Lung (tissue), 11 donors: ENCODE measurements around the gene KRABD2.
A peak's percentile ranks its signal among the peaks of the same experiment; 100 is the strongest.
"Not testable (repeated sequence)": the region's sequence is repeated elsewhere in the genome, so short reads cannot be mapped to it uniquely, and the experiment has no call there.

Experiments
- ATAC-seq: fragments of 200-7000 bp; cut with Tn5 transposase; one replicate; pipeline ENCODE4 v1.9.1; 2020; ENCODE audit warnings: moderate number of reproducible peaks; ENCODE audit not compliant: insufficient read depth, low FRiP score
- DNase-seq, 3 donors: peaks; one replicate each; pipeline ENCODE4 v3.0.0-alpha.2; 2013 to 2017
- H3K27ac ChIP-seq, 2 donors: one replicate each; pipeline ENCODE4 v1.5.1; 2013; ENCODE audit warnings: mild to moderate bottlenecking in 2 of 2, moderate library complexity in 2 of 2, control low read depth in 1 of 2, inconsistent platforms in 1 of 2, low read depth in 1 of 2, low read length in 1 of 2
- H3K27me3 ChIP-seq, 3 donors: one replicate each; pipeline ENCODE4 v1.5.1; 2013; ENCODE audit warnings: low read length in 2 of 3; ENCODE audit not compliant: control insufficient read depth in 3 of 3, insufficient read depth in 3 of 3
- H3K36me3 ChIP-seq, 4 donors: one replicate each; pipeline ENCODE4 v1.5.1; 2013; ENCODE audit warnings: low read length in 4 of 4, mild to moderate bottlenecking in 1 of 4, moderate library complexity in 1 of 4; ENCODE audit not compliant: control insufficient read depth in 4 of 4, insufficient read depth in 4 of 4
- H3K4me1 ChIP-seq, 5 donors: one replicate each; pipeline ENCODE4 v1.5.1; 2013; ENCODE audit warnings: low read length in 5 of 5, mild to moderate bottlenecking in 2 of 5, moderate library complexity in 1 of 5; ENCODE audit not compliant: control insufficient read depth in 5 of 5, insufficient read depth in 5 of 5
- H3K4me3 ChIP-seq: one replicate; pipeline ENCODE4 v1.5.1; 2013; ENCODE audit warnings: mild to moderate bottlenecking, control low read depth, moderate library complexity
- H3K9ac ChIP-seq, 2 donors: one replicate each; pipeline ENCODE4 v1.5.1; 2013; ENCODE audit warnings: low read length in 2 of 2, control low read depth in 1 of 2; ENCODE audit not compliant: insufficient read depth in 1 of 2
- H3K9me3 ChIP-seq, 4 donors: one replicate each; pipeline ENCODE4 v1.5.1; 2013; ENCODE audit warnings: low read length in 3 of 4, mild to moderate bottlenecking in 1 of 4, moderate library complexity in 1 of 4; ENCODE audit not compliant: control insufficient read depth in 4 of 4, insufficient read depth in 3 of 4
- CTCF ChIP-seq: IDR thresholded peaks from 2 replicates; pipeline ENCODE4 v1.5.1; 2012; ENCODE audit warnings: mild to moderate bottlenecking; ENCODE audit errors: control extremely low read depth, extremely low read depth
- WGBS, 2 donors: extraction: QIAGEN DNeasy Blood & Tissue Kit; methylation state at CpG; one replicate each; pipeline ENCODE4 v1.1.7; 2013; 5-methylcytosine and 5-hydroxymethylcytosine counted together
- donor health status: control.
- donor health status: control.
- donor health status: Bipolar disorder and iron deficiency.
- donor health status: healthy.
- donor health status: DM: yes; HTN: yes; CAD: no.

Gene KRABD2

GRCh38 chr17:8380049-8380448 lies 3.5 kb upstream of the KRABD2 start:
- Histone ChIP-seq H3K9me3 (no peaks in the 10 kb centered on the region), H3K4me3 (no peak overlapping the region), H3K4me1 (peaks cover 7 to 29% (median 16%) of the 10 kb centered on the region in 5 donors), H3K27me3 (no peaks in the 10 kb centered on the region), H3K9ac (peak overlapping the region in 1 of 2 donors; percentile 8), H3K36me3 (peaks cover 16 to 44% (median 26%) of the 10 kb centered on the region in 4 donors), H3K27ac (no peak overlapping the region)
- no peak for TF ChIP-seq CTCF
- ATAC-seq (no peak), DNase-seq (no peak)
- 61 to 69% methylated on average over 3 of the region's 3 CpGs for WGBS, 2 donors

GRCh38 chr17:8378117-8378516 lies 1.6 kb upstream of the KRABD2 start:
- not testable (repeated sequence) for H3K27me3 ChIP-seq, H3K9ac ChIP-seq, DNase-seq, H3K27ac ChIP-seq, H3K9me3 ChIP-seq, H3K4me3 ChIP-seq, ATAC-seq
- peaks cover 7 to 26% (median 13%) of the 10 kb centered on the region in 5 donors for H3K4me1 ChIP-seq
- peaks cover 18 to 44% (median 26%) of the 10 kb centered on the region in 4 donors for H3K36me3 ChIP-seq
- 85 to 86% methylated on average over 8 of the region's 8 CpGs for WGBS, 2 donors

- no peak for TF ChIP-seq CTCF
- Histone ChIP-seq H3K4me3 (no peak overlapping the region), H3K27ac (peak overlapping the region in 1 of 2 donors; percentile 34), H3K36me3 (peaks cover 18 to 44% (median 26%) of the 10 kb centered on the region in 4 donors), H3K27me3 (no peaks in the 10 kb centered on the region), H3K4me1 (peaks cover 7 to 26% (median 13%) of the 10 kb centered on the region in 5 donors), H3K9ac (no peak overlapping the region), H3K9me3 (no peaks in the 10 kb centered on the region)
- 91 to 92% methylated on average over 4 of the region's 4 CpGs for WGBS, 2 donors
- DNase-seq = no peak
- no peak for ATAC-seq
These were observed 918 bp upstream of the KRABD2 start for GRCh38 chr17:8377422-8377821.

GRCh38 chr17:8375738-8376259 lies 705 bp downstream of the KRABD2 start:
- H3K4me1 ChIP-seq = peaks cover 0 to 14% (median 7%) of the 10 kb centered on the region in 5 donors
- TF ChIP-seq CTCF = no peak
- H3K27ac ChIP-seq = peak overlapping the region; percentile 89 to 90
- ATAC-seq (peak; percentile 14), DNase-seq (peak; percentile 23 to 60 (median 55))
- H3K27me3 ChIP-seq = no peaks in the 10 kb centered on the region
- peak overlapping the region; percentile 66 for H3K4me3 ChIP-seq
- H3K9ac ChIP-seq = peak overlapping the region; percentile 71 to 80
- WGBS, 2 donors = 22 to 26% methylated on average over 18 of the region's 18 CpGs
- peaks cover 14 to 38% (median 22%) of the 10 kb centered on the region in 4 donors for H3K36me3 ChIP-seq
- no peaks in the 10 kb centered on the region for H3K9me3 ChIP-seq

GRCh38 chr17:8373856-8374255 lies 2.6 kb downstream of the KRABD2 start:
- not testable (repeated sequence) for DNase-seq, H3K4me3 ChIP-seq, H3K27ac ChIP-seq, H3K9ac ChIP-seq, H3K9me3 ChIP-seq, ATAC-seq, H3K27me3 ChIP-seq
- peaks cover 0 to 10% (median 5%) of the 10 kb centered on the region in 5 donors for H3K4me1 ChIP-seq
- 94 to 96% methylated on average over 16 to 24 of the region's 26 CpGs for WGBS, 2 donors
- peaks cover 16 to 31% (median 20%) of the 10 kb centered on the region in 4 donors for H3K36me3 ChIP-seq
